OCI-LY7 (cell line): ENCODE results near the gene SND1.

Experiments
- CTCF ChIP-seq: fragments of 200-600 bp; sonication (generic); conservative IDR thresholded peaks from 2 replicates; pipeline ENCODE4 v1.5.1; 2014; ENCODE audit warnings: mild to moderate bottlenecking, antibody characterized with exemption, low read length, moderate library complexity, mixed read lengths
- EZH2phosphoT487 ChIP-seq: fragments of 200-600 bp; sonication (generic); IDR thresholded peaks from 2 replicates; pipeline ENCODE4 v1.6.1; 2018; ENCODE audit warnings: low read depth, borderline replicate concordance, mild to moderate bottlenecking, mixed run types, antibody characterized with exemption, low read length, moderate library complexity, mixed read lengths

GRCh38 chr7:128115821-128116723, 464.1 kb downstream of the SND1 start:
- no peak for TF ChIP-seq CTCF
- no peak for TF ChIP-seq EZH2phosphoT487
